ENCODE results near the gene TSPAN32.
"Not testable (repeated sequence)": the region's sequence is repeated elsewhere in the genome, so short reads cannot be mapped to it uniquely, and the experiment has no call there.

Gene TSPAN32

GRCh38 chr11:2363130-2363529 is 61.3 kb downstream of the TSPAN32 start:
- DNase-seq (ENCODE audit: low read depth in 3 of 3, low spot score in 1 of 3): no peak

DNA sequence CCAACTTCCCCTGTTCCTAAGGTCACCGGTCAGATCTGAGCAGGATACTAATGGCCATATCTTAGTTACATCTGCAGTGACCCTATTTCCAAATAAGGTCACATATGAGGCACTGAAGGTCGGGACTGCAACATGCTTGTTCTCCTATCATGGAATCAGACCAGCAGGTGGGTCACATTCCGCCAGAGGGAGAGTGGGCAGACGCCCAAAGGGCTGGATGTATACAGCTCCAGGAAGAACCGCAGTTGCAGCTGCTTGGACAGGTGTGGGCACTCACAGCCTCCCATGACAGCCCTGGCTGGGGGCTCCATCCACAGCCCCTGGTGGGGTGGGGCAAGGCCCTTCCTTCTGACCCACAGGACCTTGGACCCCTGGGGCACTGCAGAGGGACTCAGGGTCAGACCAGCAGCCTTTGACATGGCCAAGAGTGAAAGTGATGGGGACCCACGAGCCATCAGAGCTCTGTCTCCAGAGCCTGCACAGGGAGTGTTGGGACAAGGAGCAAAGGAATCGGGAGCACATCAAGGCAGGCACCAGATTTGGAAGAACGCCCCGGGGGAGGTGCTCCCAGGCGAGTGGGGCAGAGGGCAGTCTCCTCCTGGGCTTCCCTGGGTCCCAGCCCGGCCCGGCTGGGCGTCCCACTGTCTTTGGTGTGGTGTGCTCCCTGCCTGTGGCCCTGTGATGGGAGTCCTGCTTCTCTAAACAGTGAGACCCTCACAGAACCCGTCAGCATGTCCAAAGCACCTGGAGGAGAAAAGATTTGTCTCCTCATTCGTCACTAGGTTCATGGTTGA is 62.0 kb downstream of the TSPAN32 start:
- no peak for DNase-seq (ENCODE audit: low read depth in 3 of 3, low spot score in 1 of 3)

DNA sequence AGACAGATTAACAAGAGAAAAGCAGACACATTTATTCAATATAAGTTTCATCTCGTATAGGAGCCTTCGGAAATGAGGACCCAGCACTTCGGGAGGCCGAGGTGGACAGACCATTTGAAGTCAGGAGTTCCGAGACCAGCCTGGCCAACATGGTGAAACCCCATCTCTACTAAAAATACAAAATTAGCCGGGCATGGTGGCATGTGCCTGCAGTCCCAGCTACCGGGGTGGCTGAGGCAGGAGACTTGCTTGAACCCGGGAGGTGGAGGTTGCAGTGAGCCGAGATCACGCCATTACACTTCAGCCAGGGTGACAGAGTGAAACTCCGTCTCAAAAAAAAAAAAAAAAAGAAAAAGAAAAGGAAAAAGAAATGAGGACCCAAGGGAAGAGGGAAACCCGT is 62.6 kb downstream of the TSPAN32 start:
- not testable (repeated sequence) for DNase-seq (ENCODE audit: low read depth in 3 of 3, low spot score in 1 of 3)

DNA sequence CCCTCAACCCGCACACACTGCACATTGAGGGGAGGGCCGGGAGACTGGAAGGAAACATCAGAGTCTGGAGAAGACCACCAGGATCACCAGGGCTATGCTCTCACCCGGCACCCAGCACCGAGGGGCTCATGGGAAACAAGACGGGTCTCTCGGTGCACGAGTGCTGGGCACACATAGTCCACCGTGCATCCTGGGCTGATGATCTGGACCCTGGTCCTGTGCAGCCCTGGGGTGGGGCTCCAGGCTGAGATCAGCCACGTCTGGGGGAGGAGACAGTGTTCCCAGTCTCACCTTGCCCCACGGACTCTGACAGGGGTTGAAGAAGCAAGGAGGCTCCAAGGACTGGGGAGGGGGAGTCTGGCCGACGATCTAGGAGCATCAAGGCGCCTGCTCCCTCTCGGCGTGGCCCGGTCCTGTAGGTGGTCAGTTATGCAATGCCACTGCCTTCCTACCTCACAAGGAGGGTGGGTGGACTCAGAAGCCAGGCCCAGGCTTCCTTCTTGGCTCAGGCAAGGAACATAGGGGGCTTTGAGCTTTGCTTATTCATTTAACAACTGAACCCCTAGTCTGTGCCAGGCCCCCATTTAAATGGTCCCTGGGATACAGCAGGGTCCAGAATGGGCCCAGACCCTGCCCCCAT is 63.9 kb downstream of the TSPAN32 start:
- DNase-seq (ENCODE audit: low read depth in 3 of 3, low spot score in 1 of 3): no peak

DNA sequence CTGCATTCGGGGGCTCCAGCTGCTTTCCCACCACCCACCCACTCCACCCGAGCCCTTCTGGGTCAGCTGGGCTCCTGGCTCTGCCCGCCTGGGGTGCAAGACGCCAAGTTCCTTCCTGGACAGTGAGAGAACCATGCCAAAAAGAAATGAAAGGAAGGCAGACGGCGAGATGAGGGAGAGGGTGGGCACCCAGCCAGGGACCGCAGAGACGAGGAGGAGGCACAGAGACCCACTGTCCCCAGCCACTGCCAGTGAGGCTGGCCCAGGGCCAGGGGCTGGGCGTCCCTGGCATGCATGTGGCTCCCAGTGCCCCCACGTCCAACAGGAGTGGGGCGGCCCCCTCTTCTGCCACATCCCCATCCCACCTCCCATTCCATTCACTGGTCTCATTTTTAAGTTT is 64.5 kb downstream of the TSPAN32 start:
- DNase-seq (ENCODE audit: low read depth in 3 of 3, low spot score in 1 of 3): no peak

DNA sequence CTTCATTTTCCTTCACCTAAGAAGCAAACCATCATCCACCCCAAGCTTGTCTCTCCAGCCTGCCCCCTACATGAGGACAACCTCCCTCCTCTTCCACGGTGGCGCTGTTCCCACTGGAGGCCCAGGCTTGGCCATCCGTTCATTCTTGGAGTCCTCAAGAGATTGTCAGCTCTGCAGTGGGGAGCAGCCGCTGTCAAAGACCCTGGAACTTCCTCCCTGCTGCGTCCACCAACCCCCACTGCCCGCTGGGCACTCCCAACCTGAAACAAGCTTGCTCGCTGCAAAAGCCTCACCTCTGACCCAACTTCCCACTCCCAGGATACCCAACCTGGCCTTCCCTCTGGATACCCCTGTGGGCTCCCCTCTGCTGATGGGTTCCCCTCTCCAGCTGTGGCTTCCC is 64.9 kb downstream of the TSPAN32 start:
- no peak for DNase-seq (ENCODE audit: low read depth in 3 of 3, low spot score in 1 of 3)

DNA sequence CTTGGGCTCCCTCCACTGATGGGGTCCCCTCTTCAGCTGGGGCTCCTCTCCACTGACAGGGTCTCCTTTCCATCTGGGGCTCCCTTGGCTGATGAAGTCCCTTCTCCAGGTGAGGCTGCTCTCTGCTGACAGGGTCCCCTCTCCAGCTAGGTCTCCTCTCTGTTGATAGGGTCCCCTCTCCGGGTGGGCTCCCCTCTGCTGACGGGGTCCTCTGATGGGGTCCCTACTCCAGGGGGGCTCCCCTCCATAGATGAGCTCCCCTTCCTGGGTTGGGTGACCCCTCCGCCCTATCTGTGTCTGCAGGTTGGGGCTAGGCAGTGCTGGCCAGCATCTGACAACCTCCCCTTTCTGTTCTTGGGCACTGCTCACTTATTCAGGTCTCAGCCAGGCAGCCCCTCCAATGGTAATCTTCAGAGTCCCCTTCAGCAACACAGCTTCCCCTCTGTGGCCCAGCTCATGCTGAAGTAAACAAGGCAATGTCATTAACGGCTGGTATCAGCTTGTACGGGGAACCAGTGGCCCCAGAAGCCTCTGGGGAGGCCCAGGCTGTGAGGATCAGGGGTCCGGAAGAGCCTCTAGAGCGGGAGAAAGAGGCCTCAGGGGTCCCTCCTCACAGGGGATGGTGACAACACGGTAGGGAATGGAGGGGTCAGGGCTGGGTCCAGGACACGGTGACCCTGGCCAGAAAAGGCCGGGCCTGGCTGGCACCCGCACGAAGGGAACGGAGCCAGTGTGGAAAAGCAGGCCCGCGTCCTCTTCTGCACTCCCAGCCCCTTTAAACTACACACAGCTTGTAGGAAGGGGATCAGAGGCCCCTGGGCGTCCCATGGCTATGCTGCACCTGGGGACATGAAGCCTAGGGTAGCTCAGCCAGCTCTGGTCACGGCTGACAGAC is 65.7 kb downstream of the TSPAN32 start:
- no peak for DNase-seq (ENCODE audit: low read depth in 3 of 3, low spot score in 1 of 3)

Data from stimulated activated CD4-positive, alpha-beta T cell treated with anti-CD3 and anti-CD28 coated beads, TNF-alpha, amount 100 ng/mL, for 1 hour (primary cell).